Uterus (tissue), 4 donors: ENCODE measurements around the gene MPO. TPM values are rescaled to one million over a fixed set of nuclear protein-coding genes. Genes with fewer than 3 reads are reported as not detected.

Experiments used
- DNase-seq, 2 donors: peaks; one replicate each; pipeline ENCODE4 v3.0.0-alpha.2; 2019 to 2020
- H3K27ac ChIP-seq, 2 donors: fragments of 200-600 bp; sonication (generic); 1 replicate in 1 of 2; 2 replicates in 1 of 2; pipeline ENCODE4 v1.5.1; 2016 to 2018
- H3K27me3 ChIP-seq, 2 donors: fragments of 200-600 bp; sonication (generic); one replicate each; pipeline ENCODE4 v1.5.1; 2018 to 2019; ENCODE audit warnings: control low read depth in 1 of 2
- H3K36me3 ChIP-seq, 2 donors: fragments of 200-600 bp; sonication (generic); one replicate each; pipeline ENCODE4 v1.5.1; 2019; ENCODE audit warnings: control low read depth in 1 of 2
- H3K4me1 ChIP-seq, 2 donors: fragments of 200-600 bp; sonication (generic); one replicate each; pipeline ENCODE4 v1.5.1; 2018 to 2019; ENCODE audit warnings: control low read depth in 1 of 2
- H3K4me3 ChIP-seq, 2 donors: fragments of 200-600 bp; sonication (generic); 1 replicate in 1 of 2; 2 replicates in 1 of 2; pipeline ENCODE4 v1.5.1; 2018 to 2019; ENCODE audit warnings: mild to moderate bottlenecking in 1 of 2
- H3K9me3 ChIP-seq, 2 donors: fragments of 200-600 bp; sonication (generic); one replicate each; pipeline ENCODE4 v1.5.1; 2019; ENCODE audit warnings: control low read depth in 1 of 2
- CTCF ChIP-seq, 4 experiments: fragments of 200-600 bp in 2 of 4; fragments of 450-650 bp in 2 of 4; sonication (generic) in 2 of 4; IDR thresholded peaks; one replicate each; pipeline ENCODE4 v1.5.1; 2016 to 2019; ENCODE audit warnings: antibody characterized with exemption in 4 of 4, mild to moderate bottlenecking in 2 of 4, moderate library complexity in 1 of 4
- POLR2A ChIP-seq, 2 donors: fragments of 450-650 bp; IDR thresholded peaks; one replicate each; pipeline ENCODE4 v1.6.1; 2016; ENCODE audit warnings: antibody characterized with exemption in 2 of 2, mild to moderate bottlenecking in 1 of 2, moderate library complexity in 1 of 2
- intact Hi-C: fragments of 100-400 bp; cut with DNase I; formaldehyde crosslinking; loops from one replicate; pipeline ENCODE4 v1.15.1; 2023; ENCODE audit warnings: low total_unique reads
- total RNA-seq, 4 donors: library from RNA; depleted of rRNA in 3 of 4; stranded (reverse); fragments of >200 nt in 3 of 4; gene quantifications; one replicate each; pipeline versions ENCODE4 v1.1.0 to v1.2.4, GENCODE V29; 2014 to 2023
- donor health status: DM: yes; HTN: yes; CAD: no.

The MPO gene
- total RNA-seq, 4 donors from 2014 or later, result 0.79 to 21.7 TPM; not detected in 2

- Histone ChIP-seq H3K36me3 (no peaks in the 10 kb centered on the region), H3K9me3 (no peaks in the 10 kb centered on the region), H3K27me3 (no peaks in the 10 kb centered on the region), H3K4me1 (no peaks in the 10 kb centered on the region), H3K4me3 (no peak overlapping the region), H3K27ac (no peak overlapping the region)
- intact Hi-C loops, result no loop called here
- DNase-seq, result no peak
- TF ChIP-seq CTCF (IDR thresholded peaks at IDR 0.05), result no peak
- no peak for TF ChIP-seq POLR2A (IDR thresholded peaks at IDR 0.05)
Observed at GRCh38 chr17:58265271-58265670, 15.5 kb downstream of the MPO start.

GRCh38 chr17:58264407-58265103 is 16.2 kb downstream of the MPO start:
- no peak for DNase-seq
- Histone ChIP-seq H3K27me3 (no peaks in the 10 kb centered on the region), H3K9me3 (no peaks in the 10 kb centered on the region), H3K4me3 (no peak overlapping the region), H3K4me1 (no peaks in the 10 kb centered on the region), H3K36me3 (no peaks in the 10 kb centered on the region), H3K27ac (no peak overlapping the region)
- intact Hi-C loops, result no loop called here
- TF ChIP-seq CTCF (IDR thresholded peaks at IDR 0.05), result no peak
- TF ChIP-seq POLR2A (IDR thresholded peaks at IDR 0.05), result no peak

- no peaks in the 10 kb centered on the region for H3K9me3 ChIP-seq
- TF ChIP-seq CTCF (IDR thresholded peaks at IDR 0.05), result no peak
- no peak for TF ChIP-seq POLR2A (IDR thresholded peaks at IDR 0.05)
- intact Hi-C loops, result no loop called here
- H3K4me1 ChIP-seq, result no peaks in the 10 kb centered on the region
- no peaks in the 10 kb centered on the region for H3K36me3 ChIP-seq
- no peak overlapping the region for H3K4me3 ChIP-seq
- H3K27ac ChIP-seq, result no peak overlapping the region
- H3K27me3 ChIP-seq, result no peaks in the 10 kb centered on the region
- no peak for DNase-seq
Observed at GRCh38 chr17:58263773-58264172, 17.0 kb downstream of the MPO start.

GRCh38 chr17:58262149-58262548 is 18.6 kb downstream of the MPO start:
- intact Hi-C loops, result no loop called here
- no peak overlapping the region for H3K27ac ChIP-seq
- DNase-seq, result no peak
- H3K4me3 ChIP-seq, result no peak overlapping the region
- no peaks in the 10 kb centered on the region for H3K4me1 ChIP-seq
- no peaks in the 10 kb centered on the region for H3K36me3 ChIP-seq
- TF ChIP-seq POLR2A (IDR thresholded peaks at IDR 0.05) (no peak), CTCF (IDR thresholded peaks at IDR 0.05) (no peak)
- no peaks in the 10 kb centered on the region for H3K9me3 ChIP-seq
- no peaks in the 10 kb centered on the region for H3K27me3 ChIP-seq

GRCh38 chr17:58254803-58255202 is 25.9 kb downstream of the MPO start:
- intact Hi-C loops, result no loop called here
- no peak overlapping the region for H3K27ac ChIP-seq
- H3K4me1 ChIP-seq, result no peaks in the 10 kb centered on the region
- no peak for DNase-seq
- no peak for TF ChIP-seq CTCF (IDR thresholded peaks at IDR 0.05)
- TF ChIP-seq POLR2A (IDR thresholded peaks at IDR 0.05), result no peak
- H3K27me3 ChIP-seq, result no peaks in the 10 kb centered on the region
- no peaks in the 10 kb centered on the region for H3K36me3 ChIP-seq
- H3K4me3 ChIP-seq, result no peak overlapping the region
- no peaks in the 10 kb centered on the region for H3K9me3 ChIP-seq
